LNCAP (cell line): ENCODE measurements around the gene KIDINS220.

Experiments used
- TF ChIP-seq, protein P1 (sequence below): fragments of 450-650 bp; IDR thresholded peaks from 2 replicates; pipeline ENCODE4 v1.5.1; 2017; ENCODE audit warnings: mild to moderate bottlenecking

KIDINS220 gene

DNA sequence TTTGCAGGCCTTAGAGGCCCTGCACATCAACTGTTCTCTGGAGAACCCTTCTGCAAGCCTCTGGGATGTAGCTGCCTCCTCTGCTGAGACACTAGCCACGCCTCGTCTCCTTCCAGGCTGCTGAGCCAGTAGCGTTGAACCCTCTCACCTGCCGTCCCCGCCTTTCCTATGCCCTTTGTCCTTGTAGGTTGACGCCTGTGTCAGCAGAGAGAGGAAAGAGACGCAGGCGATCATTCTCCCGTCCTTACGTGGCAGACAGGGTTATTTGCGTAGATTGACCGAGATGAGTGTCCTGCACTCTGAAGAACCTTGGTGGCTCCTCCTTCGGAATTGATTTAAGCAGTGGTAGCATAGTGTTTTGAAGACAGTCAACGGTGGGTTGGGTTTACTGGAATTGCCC, 127.8 kb downstream of the KIDINS220 start:
- TF ChIP-seq, protein P1, sequence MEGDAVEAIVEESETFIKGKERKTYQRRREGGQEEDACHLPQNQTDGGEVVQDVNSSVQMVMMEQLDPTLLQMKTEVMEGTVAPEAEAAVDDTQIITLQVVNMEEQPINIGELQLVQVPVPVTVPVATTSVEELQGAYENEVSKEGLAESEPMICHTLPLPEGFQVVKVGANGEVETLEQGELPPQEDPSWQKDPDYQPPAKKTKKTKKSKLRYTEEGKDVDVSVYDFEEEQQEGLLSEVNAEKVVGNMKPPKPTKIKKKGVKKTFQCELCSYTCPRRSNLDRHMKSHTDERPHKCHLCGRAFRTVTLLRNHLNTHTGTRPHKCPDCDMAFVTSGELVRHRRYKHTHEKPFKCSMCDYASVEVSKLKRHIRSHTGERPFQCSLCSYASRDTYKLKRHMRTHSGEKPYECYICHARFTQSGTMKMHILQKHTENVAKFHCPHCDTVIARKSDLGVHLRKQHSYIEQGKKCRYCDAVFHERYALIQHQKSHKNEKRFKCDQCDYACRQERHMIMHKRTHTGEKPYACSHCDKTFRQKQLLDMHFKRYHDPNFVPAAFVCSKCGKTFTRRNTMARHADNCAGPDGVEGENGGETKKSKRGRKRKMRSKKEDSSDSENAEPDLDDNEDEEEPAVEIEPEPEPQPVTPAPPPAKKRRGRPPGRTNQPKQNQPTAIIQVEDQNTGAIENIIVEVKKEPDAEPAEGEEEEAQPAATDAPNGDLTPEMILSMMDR = no peak

DNA sequence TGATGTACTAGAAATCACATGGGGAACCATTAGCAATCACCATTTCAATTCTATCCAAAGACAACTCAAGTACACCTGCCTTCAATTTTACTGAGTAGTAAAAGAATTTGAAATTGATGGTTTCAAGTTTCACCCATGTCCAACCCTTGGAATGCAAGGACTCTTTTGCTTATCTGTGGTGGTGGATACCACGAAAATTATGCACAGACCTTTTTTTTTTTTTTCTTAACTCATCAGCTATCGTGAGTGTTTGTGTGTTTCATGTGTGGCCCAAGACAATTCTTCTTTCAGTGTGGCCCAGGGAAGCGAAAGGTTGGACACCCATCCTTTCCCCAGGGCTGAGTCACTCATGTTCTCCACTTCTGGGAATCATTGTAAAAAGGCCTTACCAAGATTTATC, 132.5 kb downstream of the KIDINS220 start:
- TF ChIP-seq, protein P1 = no peak

DNA sequence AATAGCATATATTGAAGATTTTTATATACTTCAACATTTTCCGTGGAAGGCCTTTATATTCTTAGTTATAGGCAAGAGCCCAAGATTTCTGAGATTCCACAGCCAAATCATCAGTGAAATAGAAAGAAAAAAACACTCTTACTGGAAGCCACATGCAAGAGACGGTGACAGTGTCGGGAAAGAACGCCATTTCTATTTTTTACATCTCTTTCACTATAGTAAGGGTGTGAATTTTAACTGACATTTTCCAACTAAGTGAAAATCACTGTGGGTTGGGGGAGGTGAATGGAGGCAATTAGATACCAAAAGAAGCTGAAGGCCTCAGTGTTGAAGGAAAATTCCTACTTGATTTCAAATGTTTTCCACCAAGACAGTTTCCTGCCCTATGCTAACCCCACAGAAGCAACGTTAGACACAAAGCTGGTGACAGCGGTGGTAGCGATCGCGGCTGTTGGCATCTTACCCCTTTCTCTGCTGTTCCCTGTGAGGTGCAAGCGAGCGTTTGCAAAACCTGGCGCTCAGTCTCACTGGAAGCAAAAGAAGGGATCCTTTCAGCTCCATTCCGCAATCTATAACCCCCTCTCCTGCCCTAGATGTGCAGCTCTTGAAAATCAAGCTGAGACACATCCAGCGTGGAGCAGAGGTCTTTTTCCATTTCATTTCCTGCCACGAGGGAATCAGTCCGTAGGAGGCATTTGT, 135.6 kb downstream of the KIDINS220 start:
- TF ChIP-seq, protein P1 = no peak

DNA sequence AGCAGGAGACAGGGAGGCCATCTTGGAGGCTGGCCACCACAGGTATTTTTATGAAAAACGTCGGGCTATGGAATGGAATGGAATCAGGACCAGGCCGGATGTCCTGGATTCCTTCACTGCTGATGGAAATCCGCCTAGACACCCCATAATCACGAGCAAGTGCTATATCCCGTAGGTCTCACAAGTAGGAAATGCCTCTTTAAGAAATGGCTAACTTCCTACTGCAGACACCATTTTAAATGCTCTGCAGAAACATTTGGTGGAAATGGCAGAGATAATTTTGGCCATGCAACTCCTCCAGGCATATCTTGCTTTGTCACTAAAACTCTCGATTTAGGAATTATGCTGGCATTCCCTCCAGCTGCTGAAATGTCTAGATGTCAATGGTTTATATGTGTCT, 137.6 kb downstream of the KIDINS220 start:
- TF ChIP-seq, protein P1 = no peak

DNA sequence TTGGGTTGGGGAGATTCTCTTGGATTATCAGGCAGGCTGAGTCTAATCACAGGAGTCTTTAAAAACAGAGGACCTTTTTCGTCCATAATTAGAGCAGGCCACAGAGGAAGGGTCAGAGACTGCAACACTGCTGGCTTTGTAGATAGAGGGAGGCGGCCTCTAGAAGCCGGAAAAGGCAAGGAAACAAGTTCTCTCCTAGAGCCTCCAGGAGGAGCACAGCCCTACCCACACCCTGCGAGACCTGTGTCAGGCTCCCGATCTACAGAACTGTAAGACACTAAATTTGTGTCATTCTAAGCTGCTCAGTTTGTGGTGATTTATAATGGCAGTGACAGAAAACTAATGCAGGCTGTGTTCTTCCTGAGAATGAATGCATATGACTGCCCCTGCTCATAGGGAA, 140.2 kb downstream of the KIDINS220 start:
- TF ChIP-seq, protein P1 = no peak

DNA sequence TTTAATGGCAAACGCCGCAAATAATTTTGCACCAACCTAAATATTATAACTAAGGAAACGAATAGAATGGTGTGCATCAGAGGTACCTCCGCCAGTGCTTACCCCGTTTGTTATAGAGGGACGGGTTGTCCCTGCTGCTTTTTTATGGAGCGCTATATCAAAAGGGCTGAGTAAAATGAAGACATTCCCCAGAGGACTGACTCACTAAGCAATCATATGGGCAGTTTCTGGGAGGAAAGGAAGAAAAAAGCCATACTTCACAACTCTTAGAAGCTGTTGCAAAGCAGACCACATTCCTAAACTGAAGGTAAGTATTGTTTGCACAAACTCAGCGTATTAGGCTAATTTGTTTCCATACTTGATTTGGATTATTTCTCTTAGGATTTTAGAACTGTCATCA, 142.7 kb downstream of the KIDINS220 start:
- TF ChIP-seq, protein P1 = no peak

DNA sequence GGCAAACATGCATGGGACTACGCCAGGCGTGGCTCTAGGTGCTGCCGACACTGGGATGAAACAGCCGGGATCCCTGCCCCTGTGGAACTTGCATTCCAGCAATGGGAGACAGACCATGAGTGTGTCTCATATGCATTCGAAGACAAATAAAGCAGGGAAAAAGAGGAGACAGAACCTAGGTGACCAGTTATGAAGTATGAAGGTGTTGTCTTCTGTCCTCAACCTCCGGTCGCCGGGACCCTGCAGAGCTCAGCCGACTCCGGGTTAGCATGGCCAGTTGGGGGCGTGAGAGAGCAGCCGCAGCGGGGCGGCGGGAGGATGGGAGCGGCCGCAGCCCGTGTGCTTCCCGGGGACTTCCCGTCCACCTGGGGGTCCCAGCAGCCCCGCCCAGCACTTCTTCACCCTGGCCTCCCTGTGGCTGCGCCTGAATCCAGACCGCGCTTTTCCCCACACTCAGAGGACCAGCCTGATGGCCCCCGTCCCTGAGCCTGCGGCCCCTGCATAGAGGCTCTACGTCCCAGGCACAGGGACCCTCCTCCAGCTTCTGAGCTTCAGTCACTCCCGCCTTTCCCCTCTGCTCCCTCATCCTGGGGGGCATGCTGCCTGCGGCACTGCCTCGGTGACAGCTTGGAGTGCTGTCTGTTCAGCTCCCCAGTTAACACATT, 144.1 kb downstream of the KIDINS220 start:
- TF ChIP-seq, protein P1 = peak; percentile 69
